Body of pancreas (tissue), 4 donors: ENCODE data around the gene PLEKHM2.

Source experiments
- CTCF ChIP-seq, 7 experiments: fragments of 450-650 bp in 4 of 7; fragments of 200-600 bp in 3 of 7; sonication (generic) in 3 of 7; IDR thresholded peaks; one replicate each; pipeline ENCODE4 v1.5.1; 2016 to 2019; ENCODE audit warnings: antibody characterized with exemption in 7 of 7
- POLR2A ChIP-seq, 3 donors: fragments of 450-650 bp; IDR thresholded peaks; one replicate each; pipeline ENCODE4 v1.6.1; 2016; ENCODE audit warnings: antibody characterized with exemption in 3 of 3, mild to moderate bottlenecking in 2 of 3

GRCh38 chr1:15742339-15742801, 58.2 kb downstream of the PLEKHM2 start, which contains the start of gene TMEM82:
- TF ChIP-seq CTCF (IDR thresholded peaks at IDR 0.05) (no peak), POLR2A (IDR thresholded peaks at IDR 0.05) (no peak)
